GM12878 (cell line): ENCODE measurements around the gene AKR1B1. TPM values are rescaled to one million over a fixed set of nuclear protein-coding genes. Genes with fewer than 3 reads are reported as not detected.

Source experiments
- ATAC-seq: fragments of 200-7000 bp; cut with Tn5 transposase; 3 replicates; pipeline ENCODE4 v1.9.1; 2020; ENCODE audit warnings: mild to moderate bottlenecking, moderate library complexity
- BruUV-seq: library from RNA; stranded (reverse); fragments of 400-500 nt; replicated peaks from 2 replicates; lab custom pipeline; 2021; lab: Mats Ljungman, UMichigan
- CTCF ChIA-PET: fragments of 300-600 bp; sonication (Branson Sonifier 250); formaldehyde crosslinking; extraction: SDS; loops from one replicate; lab custom pipeline; 2021; ENCODE audit warnings: inconsistent platforms; lab: Yijun Ruan, JAX
- POLR2A ChIA-PET: fragments of 350-600 bp; formaldehyde crosslinking; extraction: SDS; loops from one replicate; lab custom pipeline; 2021; ENCODE audit warnings: inconsistent platforms; lab: Charles Lee
- RAD21 ChIA-PET: fragments of 300-600 bp; sonication (Branson Sonifier 250); formaldehyde crosslinking; loops from one replicate; lab custom pipeline; 2023; ENCODE audit warnings: antibody characterized with exemption; ENCODE audit not compliant: unreplicated experiment; lab: Charles Lee
- SMC1A ChIA-PET: fragments of 300-600 bp; sonication (Branson Sonifier 250); formaldehyde crosslinking; loops from one replicate; lab custom pipeline; 2023; ENCODE audit not compliant: unreplicated experiment, uncharacterized antibody; lab: Charles Lee
- DNase-seq: peaks from one replicate; pipeline ENCODE4 v3.0.0-alpha.2; 2011; ENCODE audit warnings: low read depth, low spot score
- FAIRE-seq: peaks from 3 replicates; lab custom pipeline; 2011; peaks lifted over from hg19 to GRCh38; lab: Jason Lieb, UNC
- H2AFZ ChIP-seq: 2 replicates; pipeline ENCODE4 v1.6.0; 2011; ENCODE audit warnings: low read depth, low read length, control low read depth; ENCODE audit not compliant: control insufficient read depth
- H3K27ac ChIP-seq: 2 replicates; pipeline ENCODE4 v1.5.1; 2011; ENCODE audit warnings: control low read depth; ENCODE audit not compliant: control insufficient read depth, insufficient read depth
- H3K27me3 ChIP-seq, 2 experiments: replicated peaks in 1 of 2; 2 replicates each; pipeline versions ENCODE4 v1.6.0 to v1.6.1; 2011; ENCODE audit warnings: low read length in 1 of 2; ENCODE audit not compliant: control insufficient read depth in 2 of 2, insufficient read depth in 2 of 2
- H3K36me3 ChIP-seq, 2 experiments: 2 replicates each; pipeline ENCODE4 v1.5.1; 2011; ENCODE audit warnings: low read length in 1 of 2; ENCODE audit not compliant: control insufficient read depth in 2 of 2, insufficient read depth in 2 of 2
- H3K4me1 ChIP-seq: 2 replicates; pipeline ENCODE4 v1.6.1; 2011; ENCODE audit warnings: mild to moderate bottlenecking, low read length, moderate library complexity, mixed read lengths; ENCODE audit not compliant: control insufficient read depth, insufficient read depth
- H3K4me2 ChIP-seq: 2 replicates; pipeline ENCODE4 v1.6.0; 2011; ENCODE audit warnings: control low read depth; ENCODE audit not compliant: control insufficient read depth, insufficient read depth
- H3K4me3 ChIP-seq: fragments of 200-600 bp; sonication (generic); 2 replicates; pipeline ENCODE4 v1.5.1; 2016
- H3K79me2 ChIP-seq: 2 replicates; pipeline ENCODE4 v1.6.0; 2011; ENCODE audit warnings: low read length; ENCODE audit not compliant: control insufficient read depth, insufficient read depth
- H3K9ac ChIP-seq: 2 replicates; pipeline ENCODE4 v1.8.0; 2011; ENCODE audit warnings: low read length, control low read depth, mixed read lengths; ENCODE audit not compliant: control insufficient read depth, insufficient read depth
- H3K9me3 ChIP-seq: replicated peaks from 3 replicates; pipeline ENCODE4 v1.5.1; 2011; ENCODE audit warnings: mild to moderate bottlenecking, low read length; ENCODE audit not compliant: control insufficient read depth, insufficient read depth
- H4K20me1 ChIP-seq: 2 replicates; pipeline ENCODE4 v1.6.0; 2011; ENCODE audit not compliant: control insufficient read depth, insufficient read depth
- CBX5 ChIP-seq: sonication (generic); IDR thresholded peaks from 2 replicates; pipeline ENCODE4 v1.6.1; 2016; ENCODE audit warnings: low read depth, moderate library complexity, mild to moderate bottlenecking, inconsistent platforms
- CHD4 ChIP-seq: fragments of 200-600 bp; sonication (generic); IDR thresholded peaks from 2 replicates; pipeline ENCODE4 v1.6.1; 2016; ENCODE audit warnings: mild to moderate bottlenecking
- EGR1 ChIP-seq, 2 experiments: IDR thresholded peaks; 1 replicate in 1 of 2; 2 replicates in 1 of 2; pipeline ENCODE4 v1.6.1; 2011 to 2012; ENCODE audit warnings: low read depth in 2 of 2, low read length in 2 of 2, borderline replicate concordance in 1 of 2, mild to moderate bottlenecking in 1 of 2, moderate library complexity in 1 of 2
- MTA2 ChIP-seq: fragments of 450-650 bp; IDR thresholded peaks from 2 replicates; pipeline ENCODE4 v1.6.1; 2016; ENCODE audit warnings: low read depth, mild to moderate bottlenecking, moderate library complexity
- MXI1 ChIP-seq: fragments of 150-350 bp; IDR thresholded peaks from 2 replicates; pipeline ENCODE4 v1.6.1; 2011; ENCODE audit warnings: low read depth, mild to moderate bottlenecking, inconsistent platforms, low read length, improper control_type of control experiment
- POU2F2 ChIP-seq: IDR thresholded peaks from 3 replicates; pipeline ENCODE4 v1.6.1; 2011; ENCODE audit warnings: low read depth, mild to moderate bottlenecking, low read length, borderline replicate concordance
- RAD21 ChIP-seq: IDR thresholded peaks from 2 replicates; pipeline ENCODE4 v1.6.1; 2011; ENCODE audit warnings: mild to moderate bottlenecking, low read depth, low read length, moderate library complexity; ENCODE audit not compliant: insufficient read depth
- TCF7 ChIP-seq: IDR thresholded peaks from 2 replicates; pipeline ENCODE4 v1.6.1; 2014; ENCODE audit warnings: antibody characterized with exemption, borderline replicate concordance
- ZNF274 ChIP-seq: IDR thresholded peaks from one replicate; pipeline ENCODE4 v1.8.0; 2011; ENCODE audit not compliant: insufficient read length, insufficient read depth
- WGBS: methylation state at CpG from one replicate; pipeline ENCODE4 v1.1.6; 2016; ENCODE audit warnings: low lambda C conversion rate; ENCODE audit not compliant: insufficient replicate concordance, insufficient coverage; ENCODE audit errors: missing lambda C conversion rate; 5-methylcytosine and 5-hydroxymethylcytosine counted together
- in situ Hi-C: fragments of 300-500 bp; cut with MboI; formaldehyde crosslinking; loops from 9 replicates; pipeline ENCODE4 v1.14.3; 2018; ENCODE audit warnings: mixed read lengths
- intact Hi-C: fragments of 100-400 bp; cut with micrococcal nuclease; formaldehyde crosslinking; loops from one replicate; pipeline ENCODE4 v1.14.2; 2022; ENCODE audit not compliant: unreplicated experiment
- polyA plus RNA-seq, 11 experiments: library from polyadenylated mRNA; depleted of rRNA in 4 of 11; unstranded in 6 of 11; stranded (reverse) in 5 of 11; fragments of >200 nt; fragmentation: Nextera tagmentation in 4 of 11; fragmentation: Illumina TruSeq in 1 of 11; extraction: Ambion mirVana in 4 of 11; extraction: Trizol in 1 of 11; gene quantifications; 1 replicate in 1 of 11; 2 replicates in 10 of 11; pipeline versions ENCODE4 v1.2.1 to v1.2.3, GENCODE V29; 2011 to 2016; ENCODE audit warnings: inconsistent platforms in 2 of 11, missing spikeins in 2 of 11, low read depth in 1 of 11
- total RNA-seq, 4 experiments: library from RNA; depleted of rRNA in 3 of 4; stranded (reverse); fragments of >200 nt in 3 of 4; fragmentation: Illumina TruSeq in 1 of 4; extraction: Trizol in 1 of 4; gene quantifications; 2 replicates each; pipeline versions ENCODE4 v1.2.1 to v1.2.3, GENCODE V29; 2013 to 2021
- TF ChIP-seq, protein P1 (sequence below): fragments of 450-650 bp; IDR thresholded peaks from 2 replicates; pipeline ENCODE4 v1.6.1; 2017; ENCODE audit warnings: low read depth, mild to moderate bottlenecking, moderate library complexity
- TF ChIP-seq, protein P2 (sequence below): fragments of 450-650 bp; IDR thresholded peaks from 2 replicates; pipeline ENCODE4 v1.6.1; 2017; ENCODE audit warnings: mild to moderate bottlenecking, low read depth, inconsistent platforms; ENCODE audit not compliant: poor library complexity, severe bottlenecking
- TF ChIP-seq, protein P3 (sequence below): fragments of 150-350 bp; IDR thresholded peaks from 2 replicates; pipeline ENCODE4 v1.6.1; 2014; ENCODE audit warnings: mild to moderate bottlenecking, low read depth, low read length
- TF ChIP-seq, protein P4 (sequence below): fragments of 450-650 bp; IDR thresholded peaks from 2 replicates; pipeline ENCODE4 v1.6.1; 2017; ENCODE audit warnings: antibody characterized with exemption, mild to moderate bottlenecking, moderate library complexity
- TF ChIP-seq, protein P5 (sequence below): IDR thresholded peaks from 2 replicates; pipeline ENCODE4 v1.6.1; 2011; ENCODE audit warnings: low read depth, low read length, improper control_type of control experiment, borderline replicate concordance

Gene AKR1B1
- total and polyA plus RNA-seq, 10 of the 15 experiments (the other 5 are each of a cell fraction or from before 2014, with no cell fraction given) = 40.4 to 252 (median 156) TPM

DNA sequence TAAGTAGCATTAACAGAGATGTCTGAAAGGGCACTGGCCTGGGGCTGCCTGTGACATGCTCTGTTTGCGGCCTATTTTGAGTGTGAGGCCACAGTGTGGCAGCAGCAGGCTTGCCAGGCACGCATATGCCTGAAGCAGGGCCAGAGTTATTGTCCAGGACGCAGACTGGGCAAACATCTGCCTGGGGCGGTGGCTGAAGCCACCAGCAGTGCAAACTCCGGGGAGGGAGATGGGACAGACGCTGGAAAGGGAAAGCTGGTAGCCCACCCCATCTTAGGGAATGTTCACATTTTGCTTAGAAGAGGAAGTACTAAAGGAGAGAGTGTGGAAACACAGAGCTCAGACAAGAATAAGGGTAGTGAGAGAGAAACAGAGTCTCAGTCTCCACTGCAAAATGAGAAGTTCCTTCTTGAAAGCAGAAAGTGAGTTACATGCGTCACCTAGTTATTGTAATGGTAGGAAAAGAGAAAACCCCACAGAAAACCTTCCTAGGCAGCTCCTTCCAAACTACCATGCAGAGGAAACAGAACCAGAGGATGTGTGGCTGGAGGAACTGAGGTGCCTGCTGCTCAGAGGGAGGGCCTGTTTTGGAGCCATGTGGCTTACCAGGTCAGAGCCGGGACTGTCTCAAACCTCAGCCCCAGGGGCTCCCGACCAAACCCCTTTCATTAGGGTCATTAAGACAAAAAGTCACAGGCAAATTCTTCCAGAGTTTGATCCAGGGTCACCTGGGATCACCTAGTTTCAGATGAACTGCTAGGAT lies 14.5 kb downstream of the AKR1B1 start:
- ChIA-PET CTCF (no interaction called here), RAD21 (no interaction called here), SMC1A (interaction anchor here (1.7 kb wide), 1 partner anchor 11 kb away, joined by 5 read pairs; no protein-coding TSS in a partner anchor), POLR2A (no interaction called here)
- Histone ChIP-seq H3K27me3 (no peaks in the 10 kb centered on the region), H3K79me2 (no peaks in the 10 kb centered on the region), H3K9me3 (no peaks in the 10 kb centered on the region), H4K20me1 (no peaks in the 10 kb centered on the region), H3K9ac (no peak overlapping the region), H3K36me3 (peaks cover 23 to 29% of the 10 kb centered on the region in 2 experiments; a peak in 3 of 4 replicates), H3K4me3 (no peak overlapping the region), H2AFZ (no peak overlapping the region), H3K4me1 (no peaks in the 10 kb centered on the region), H3K27ac (no peak overlapping the region), H3K4me2 (no peak overlapping the region)
- ATAC-seq (no peak), DNase-seq (no peak), FAIRE-seq (no peak)
- in situ Hi-C loops = no loop called here
- BruUV-seq = no TSS peak
- 98% methylated on average over 9 of the region's 9 CpGs for WGBS
- intact Hi-C loops = no loop called here
- TF ChIP-seq CHD4 (no peak), CBX5 (no peak), POU2F2 (no peak), RAD21 (no peak), MXI1 (no peak), TCF7 (no peak), ZNF274 (no peak), MTA2 (no peak), EGR1 (IDR thresholded peaks at IDR 0.05; ENCODE audit: borderline replicate concordance in 1 of 2, low read depth in 2 of 2, low read length in 2 of 2) (no peak)
- TF ChIP-seq, protein P1, sequence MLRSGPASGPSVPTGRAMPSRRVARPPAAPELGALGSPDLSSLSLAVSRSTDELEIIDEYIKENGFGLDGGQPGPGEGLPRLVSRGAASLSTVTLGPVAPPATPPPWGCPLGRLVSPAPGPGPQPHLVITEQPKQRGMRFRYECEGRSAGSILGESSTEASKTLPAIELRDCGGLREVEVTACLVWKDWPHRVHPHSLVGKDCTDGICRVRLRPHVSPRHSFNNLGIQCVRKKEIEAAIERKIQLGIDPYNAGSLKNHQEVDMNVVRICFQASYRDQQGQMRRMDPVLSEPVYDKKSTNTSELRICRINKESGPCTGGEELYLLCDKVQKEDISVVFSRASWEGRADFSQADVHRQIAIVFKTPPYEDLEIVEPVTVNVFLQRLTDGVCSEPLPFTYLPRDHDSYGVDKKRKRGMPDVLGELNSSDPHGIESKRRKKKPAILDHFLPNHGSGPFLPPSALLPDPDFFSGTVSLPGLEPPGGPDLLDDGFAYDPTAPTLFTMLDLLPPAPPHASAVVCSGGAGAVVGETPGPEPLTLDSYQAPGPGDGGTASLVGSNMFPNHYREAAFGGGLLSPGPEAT = no peak
- TF ChIP-seq, protein P2, sequence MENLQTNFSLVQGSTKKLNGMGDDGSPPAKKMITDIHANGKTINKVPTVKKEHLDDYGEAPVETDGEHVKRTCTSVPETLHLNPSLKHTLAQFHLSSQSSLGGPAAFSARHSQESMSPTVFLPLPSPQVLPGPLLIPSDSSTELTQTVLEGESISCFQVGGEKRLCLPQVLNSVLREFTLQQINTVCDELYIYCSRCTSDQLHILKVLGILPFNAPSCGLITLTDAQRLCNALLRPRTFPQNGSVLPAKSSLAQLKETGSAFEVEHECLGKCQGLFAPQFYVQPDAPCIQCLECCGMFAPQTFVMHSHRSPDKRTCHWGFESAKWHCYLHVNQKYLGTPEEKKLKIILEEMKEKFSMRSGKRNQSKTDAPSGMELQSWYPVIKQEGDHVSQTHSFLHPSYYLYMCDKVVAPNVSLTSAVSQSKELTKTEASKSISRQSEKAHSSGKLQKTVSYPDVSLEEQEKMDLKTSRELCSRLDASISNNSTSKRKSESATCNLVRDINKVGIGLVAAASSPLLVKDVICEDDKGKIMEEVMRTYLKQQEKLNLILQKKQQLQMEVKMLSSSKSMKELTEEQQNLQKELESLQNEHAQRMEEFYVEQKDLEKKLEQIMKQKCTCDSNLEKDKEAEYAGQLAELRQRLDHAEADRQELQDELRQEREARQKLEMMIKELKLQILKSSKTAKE = no peak
- TF ChIP-seq, protein P3, sequence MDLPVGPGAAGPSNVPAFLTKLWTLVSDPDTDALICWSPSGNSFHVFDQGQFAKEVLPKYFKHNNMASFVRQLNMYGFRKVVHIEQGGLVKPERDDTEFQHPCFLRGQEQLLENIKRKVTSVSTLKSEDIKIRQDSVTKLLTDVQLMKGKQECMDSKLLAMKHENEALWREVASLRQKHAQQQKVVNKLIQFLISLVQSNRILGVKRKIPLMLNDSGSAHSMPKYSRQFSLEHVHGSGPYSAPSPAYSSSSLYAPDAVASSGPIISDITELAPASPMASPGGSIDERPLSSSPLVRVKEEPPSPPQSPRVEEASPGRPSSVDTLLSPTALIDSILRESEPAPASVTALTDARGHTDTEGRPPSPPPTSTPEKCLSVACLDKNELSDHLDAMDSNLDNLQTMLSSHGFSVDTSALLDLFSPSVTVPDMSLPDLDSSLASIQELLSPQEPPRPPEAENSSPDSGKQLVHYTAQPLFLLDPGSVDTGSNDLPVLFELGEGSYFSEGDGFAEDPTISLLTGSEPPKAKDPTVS = no peak
- TF ChIP-seq, protein P4, sequence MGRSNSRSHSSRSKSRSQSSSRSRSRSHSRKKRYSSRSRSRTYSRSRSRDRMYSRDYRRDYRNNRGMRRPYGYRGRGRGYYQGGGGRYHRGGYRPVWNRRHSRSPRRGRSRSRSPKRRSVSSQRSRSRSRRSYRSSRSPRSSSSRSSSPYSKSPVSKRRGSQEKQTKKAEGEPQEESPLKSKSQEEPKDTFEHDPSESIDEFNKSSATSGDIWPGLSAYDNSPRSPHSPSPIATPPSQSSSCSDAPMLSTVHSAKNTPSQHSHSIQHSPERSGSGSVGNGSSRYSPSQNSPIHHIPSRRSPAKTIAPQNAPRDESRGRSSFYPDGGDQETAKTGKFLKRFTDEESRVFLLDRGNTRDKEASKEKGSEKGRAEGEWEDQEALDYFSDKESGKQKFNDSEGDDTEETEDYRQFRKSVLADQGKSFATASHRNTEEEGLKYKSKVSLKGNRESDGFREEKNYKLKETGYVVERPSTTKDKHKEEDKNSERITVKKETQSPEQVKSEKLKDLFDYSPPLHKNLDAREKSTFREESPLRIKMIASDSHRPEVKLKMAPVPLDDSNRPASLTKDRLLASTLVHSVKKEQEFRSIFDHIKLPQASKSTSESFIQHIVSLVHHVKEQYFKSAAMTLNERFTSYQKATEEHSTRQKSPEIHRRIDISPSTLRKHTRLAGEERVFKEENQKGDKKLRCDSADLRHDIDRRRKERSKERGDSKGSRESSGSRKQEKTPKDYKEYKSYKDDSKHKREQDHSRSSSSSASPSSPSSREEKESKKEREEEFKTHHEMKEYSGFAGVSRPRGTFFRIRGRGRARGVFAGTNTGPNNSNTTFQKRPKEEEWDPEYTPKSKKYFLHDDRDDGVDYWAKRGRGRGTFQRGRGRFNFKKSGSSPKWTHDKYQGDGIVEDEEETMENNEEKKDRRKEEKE = no peak
- TF ChIP-seq, protein P5, sequence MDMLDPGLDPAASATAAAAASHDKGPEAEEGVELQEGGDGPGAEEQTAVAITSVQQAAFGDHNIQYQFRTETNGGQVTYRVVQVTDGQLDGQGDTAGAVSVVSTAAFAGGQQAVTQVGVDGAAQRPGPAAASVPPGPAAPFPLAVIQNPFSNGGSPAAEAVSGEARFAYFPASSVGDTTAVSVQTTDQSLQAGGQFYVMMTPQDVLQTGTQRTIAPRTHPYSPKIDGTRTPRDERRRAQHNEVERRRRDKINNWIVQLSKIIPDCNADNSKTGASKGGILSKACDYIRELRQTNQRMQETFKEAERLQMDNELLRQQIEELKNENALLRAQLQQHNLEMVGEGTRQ = no peak
